ENCODE data around the gene ERC2.

ERC2 gene

GRCh38 chr3:55935241-55935640, 533.0 kb downstream of the ERC2 start:
- no peak for DNase-seq (ENCODE audit: low spot score)

DNA sequence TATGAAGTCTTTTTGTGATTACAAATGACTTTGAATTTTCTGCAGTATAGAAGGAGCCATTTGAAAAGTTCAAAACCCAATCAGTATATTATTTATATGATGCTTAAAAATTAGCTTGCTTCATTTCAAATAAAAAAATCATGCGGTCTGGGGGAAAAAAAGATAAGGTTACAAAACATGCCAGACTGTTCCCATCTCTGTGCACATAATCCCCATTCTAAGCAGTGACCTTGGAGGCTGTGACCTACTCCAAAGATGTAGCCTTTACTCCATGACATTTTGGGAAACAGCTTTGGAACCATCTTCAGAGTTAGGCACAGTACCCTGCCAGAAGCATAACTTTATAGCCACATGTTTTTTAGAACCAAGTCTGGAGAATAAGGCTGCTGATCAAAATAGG, 533.5 kb downstream of the ERC2 start:
- no peak for DNase-seq (ENCODE audit: low spot score)

- no peak for DNase-seq (ENCODE audit: low spot score)
Measured at GRCh38 chr3:55929154-55929869, 539.0 kb downstream of the ERC2 start.

DNA sequence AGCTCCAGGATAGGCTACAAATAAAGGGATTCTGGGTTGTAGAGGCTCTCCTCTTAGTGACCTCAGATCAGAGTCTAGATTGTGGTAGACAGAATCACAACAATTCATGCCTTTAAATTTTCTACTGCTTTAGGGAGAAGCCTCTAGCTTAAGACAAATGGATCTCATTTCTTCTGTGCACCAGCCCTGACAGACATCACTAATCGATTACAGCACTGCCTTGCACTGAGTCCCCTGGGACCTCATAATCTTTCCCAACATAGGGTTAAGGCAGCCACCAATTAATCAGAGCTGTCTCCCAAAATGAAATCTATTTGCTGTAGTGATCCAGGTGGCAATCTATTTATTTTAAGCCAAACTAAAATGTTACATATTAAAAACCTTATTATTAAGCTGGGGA, 544.6 kb downstream of the ERC2 start:
- DNase-seq (ENCODE audit: low spot score) = peak; percentile 8

GRCh38 chr3:55923207-55923606, 545.1 kb downstream of the ERC2 start:
- DNase-seq (ENCODE audit: low spot score) = peak; percentile 5

DNA sequence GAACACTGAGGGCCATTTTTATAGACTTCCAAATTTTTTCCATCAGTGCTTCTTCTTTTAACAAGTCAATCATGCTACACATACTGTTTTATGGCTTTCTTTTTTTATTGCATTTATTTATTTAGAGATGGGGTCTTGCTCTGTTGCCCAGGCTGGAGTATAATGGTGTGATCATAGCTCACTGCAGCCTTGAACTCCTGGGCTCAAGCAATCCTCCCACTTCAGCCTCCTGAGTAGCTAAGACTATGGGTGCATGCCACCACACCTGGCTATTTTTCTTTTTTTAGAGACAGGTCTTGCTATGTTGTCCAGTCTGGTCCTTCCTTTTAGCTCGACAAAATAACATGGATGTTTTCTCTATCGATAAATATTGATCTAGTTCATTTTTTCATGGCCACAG, 555.4 kb downstream of the ERC2 start:
- no peak for DNase-seq (ENCODE audit: low spot score)

GRCh38 chr3:55911266-55911665, 557.0 kb downstream of the ERC2 start:
- DNase-seq (ENCODE audit: low spot score) = no peak

DNA sequence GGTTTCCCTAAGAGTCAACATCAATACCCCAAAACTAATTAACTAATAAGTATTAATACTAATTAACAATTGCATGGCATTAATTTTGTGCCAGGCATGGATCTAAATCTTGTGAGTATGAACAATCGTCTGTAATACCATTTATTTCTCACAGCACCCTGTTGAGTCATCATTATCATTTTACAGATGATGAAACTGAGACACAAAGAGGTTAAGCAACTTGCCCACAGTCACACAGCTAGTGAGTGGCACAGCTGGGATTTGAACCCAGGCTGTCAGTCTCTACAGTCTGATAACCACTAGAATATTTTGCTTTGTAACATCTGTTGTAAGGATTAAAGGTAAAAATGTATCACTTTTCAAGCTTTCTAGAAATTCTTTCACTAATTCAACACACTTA, 557.7 kb downstream of the ERC2 start:
- DNase-seq (ENCODE audit: low spot score) = no peak

DNA sequence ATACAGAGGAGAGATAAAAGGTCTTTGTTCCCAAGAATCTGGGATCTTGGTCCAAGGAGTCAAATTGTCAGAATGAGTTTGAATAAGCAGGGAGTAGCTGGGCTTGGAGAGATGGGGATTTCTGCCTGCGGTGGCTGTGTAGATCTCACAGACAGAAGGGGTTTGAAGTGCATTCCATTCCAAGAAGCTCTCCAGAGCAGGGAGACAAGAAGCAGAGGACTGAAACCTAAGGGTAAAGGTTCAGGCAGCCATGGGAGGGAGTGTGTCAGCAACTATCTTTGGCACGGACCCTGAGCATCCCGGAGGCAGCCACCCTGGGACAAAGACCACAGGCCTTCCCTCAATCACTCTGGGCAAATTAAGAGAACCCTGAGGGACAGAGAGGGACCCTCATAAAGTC, 558.9 kb downstream of the ERC2 start:
- no peak for DNase-seq (ENCODE audit: low spot score)

- no peak for DNase-seq (ENCODE audit: low spot score)
Measured at GRCh38 chr3:55907616-55908015, 560.7 kb downstream of the ERC2 start.

DNA sequence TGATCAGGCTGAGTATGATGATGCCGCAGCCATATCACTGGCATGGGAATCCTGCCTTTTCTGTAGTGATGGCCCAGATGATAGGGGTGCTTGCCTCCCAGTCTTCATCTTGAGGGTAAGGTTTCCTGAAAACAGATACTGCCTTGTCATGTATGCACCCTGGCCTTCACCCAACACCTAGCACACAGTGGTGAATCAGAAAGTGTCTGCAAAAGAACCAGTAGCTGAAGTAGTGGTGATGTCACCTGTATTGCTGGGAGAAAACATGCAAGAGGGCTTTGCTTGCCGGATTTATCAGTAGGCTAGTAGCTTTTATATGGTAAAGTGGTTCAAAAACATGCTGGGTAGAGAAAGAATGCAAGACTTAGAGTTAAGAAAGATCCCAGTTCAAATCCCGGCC, 561.4 kb downstream of the ERC2 start:
- DNase-seq (ENCODE audit: low spot score) = no peak

GRCh38 chr3:55904716-55905115, 563.6 kb downstream of the ERC2 start:
- DNase-seq (ENCODE audit: low spot score) = no peak

DNA sequence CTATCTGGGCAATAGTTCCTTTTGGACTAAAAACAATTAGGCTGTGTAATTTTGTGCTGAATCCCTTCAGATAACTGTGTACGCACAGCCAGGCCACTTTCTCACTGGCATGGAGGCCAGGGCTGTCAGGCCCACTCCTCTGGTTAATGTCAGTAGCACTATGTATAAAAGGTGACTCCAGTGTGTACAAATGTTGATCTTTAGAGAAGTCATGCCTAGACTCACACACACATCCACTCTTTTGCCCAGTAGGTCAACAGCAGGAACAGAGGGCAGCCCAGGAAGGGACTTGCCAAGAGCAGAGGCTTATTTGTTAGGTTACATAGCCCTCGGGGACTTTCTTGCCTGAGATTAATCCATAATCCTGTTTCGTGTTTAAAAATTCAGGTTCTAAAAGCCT, 564.6 kb downstream of the ERC2 start:
- DNase-seq (ENCODE audit: low spot score) = peak; percentile 28

GRCh38 chr3:55902221-55902900, 565.9 kb downstream of the ERC2 start:
- no peak for DNase-seq (ENCODE audit: low spot score)

DNA sequence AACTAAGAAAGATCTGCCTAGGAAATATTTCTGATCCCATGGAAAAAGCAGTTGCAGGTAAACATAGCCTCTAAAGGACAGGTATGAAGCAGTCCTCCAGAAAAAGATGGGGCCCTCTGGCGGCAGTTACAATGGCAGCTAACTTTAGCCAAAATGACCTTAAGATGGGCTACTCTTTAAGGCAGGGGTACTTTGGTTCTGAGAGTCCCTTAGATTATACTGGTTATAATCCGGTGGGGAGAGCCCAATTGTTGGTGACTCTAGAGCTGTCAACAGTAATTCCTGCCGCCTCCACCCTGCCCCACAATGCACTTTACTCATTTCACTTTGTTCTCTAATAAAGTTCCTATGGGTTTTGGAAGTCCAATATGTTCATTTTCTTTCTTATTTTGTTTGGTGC, 568.4 kb downstream of the ERC2 start:
- no peak for DNase-seq (ENCODE audit: low spot score)

DNA sequence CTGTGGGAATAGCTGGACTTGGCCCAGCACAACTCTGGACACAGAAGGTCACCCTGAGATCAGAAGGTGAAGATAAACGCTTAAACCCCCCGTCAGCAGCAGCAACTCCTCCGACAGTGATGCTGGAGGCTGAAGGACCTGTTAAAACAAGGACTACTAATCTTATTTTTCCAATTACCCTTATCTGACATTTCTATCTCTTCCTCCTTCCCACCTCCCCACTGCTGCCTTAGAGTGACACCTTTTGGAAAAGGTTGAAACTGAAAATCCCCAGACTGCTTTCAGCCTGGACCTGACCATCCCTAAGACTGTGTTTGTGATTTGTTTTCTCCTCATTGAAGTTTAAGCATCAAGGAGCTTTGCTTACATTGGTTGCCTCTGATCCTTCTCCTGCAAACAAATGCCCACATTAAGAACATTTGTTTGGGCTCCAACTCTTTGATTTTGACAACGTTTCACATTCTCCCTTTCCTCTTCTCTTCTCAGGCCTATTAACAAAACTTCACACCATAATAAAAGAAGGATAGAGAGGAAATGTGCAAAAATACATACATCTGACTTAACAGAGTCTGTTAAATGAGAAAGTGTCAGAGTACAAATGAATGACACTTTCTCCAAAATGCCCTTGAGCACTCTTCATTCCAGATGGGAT, 570.6 kb downstream of the ERC2 start:
- DNase-seq (ENCODE audit: low spot score) = peak; percentile 80

- DNase-seq (ENCODE audit: low spot score) = no peak
Measured at GRCh38 chr3:55895897-55896566, 572.2 kb downstream of the ERC2 start.

- DNase-seq (ENCODE audit: low spot score) = no peak
Measured at GRCh38 chr3:55894605-55895004, 573.7 kb downstream of the ERC2 start.

- DNase-seq (ENCODE audit: low spot score) = no peak
Measured at GRCh38 chr3:55893045-55893664, 575.1 kb downstream of the ERC2 start.

GRCh38 chr3:55891106-55891505, 577.2 kb downstream of the ERC2 start:
- DNase-seq (ENCODE audit: low spot score) = no peak

GRCh38 chr3:55888282-55888885, 579.9 kb downstream of the ERC2 start:
- DNase-seq (ENCODE audit: low spot score) = no peak

GRCh38 chr3:55885721-55886120, 582.5 kb downstream of the ERC2 start:
- DNase-seq (ENCODE audit: low spot score) = no peak

Data from SK-N-DZ (cell line).